Keratinocyte (primary cell): ENCODE results near the gene HSD17B13. TPM values are rescaled to one million over a fixed set of nuclear protein-coding genes. Genes with fewer than 3 reads are reported as not detected.

Experiments
- DNase-seq: peaks from one replicate; pipeline ENCODE4 v3.0.0-alpha.2; 2011; ENCODE audit warnings: low read depth, missing footprints, low spot score
- FAIRE-seq: peaks from 2 replicates; lab custom pipeline; 2011; peaks lifted over from hg19 to GRCh38; lab: Jason Lieb, UNC
- H2AFZ ChIP-seq: 2 replicates; pipeline ENCODE4 v1.6.0; 2012; ENCODE audit warnings: low read length, control low read depth, inconsistent platforms; ENCODE audit not compliant: control insufficient read depth
- H3K27ac ChIP-seq: 2 replicates; pipeline ENCODE4 v1.5.1; 2011; ENCODE audit warnings: low read length; ENCODE audit not compliant: control insufficient read depth, insufficient read depth
- H3K27me3 ChIP-seq: 3 replicates; pipeline ENCODE4 v1.6.0; 2011; ENCODE audit warnings: low read length; ENCODE audit not compliant: control insufficient read depth, insufficient read depth; ENCODE audit errors: extremely low read depth
- H3K36me3 ChIP-seq, 2 experiments: 2 replicates in 1 of 2; 3 replicates in 1 of 2; pipeline ENCODE4 v1.5.1; 2011; ENCODE audit warnings: low read length in 2 of 2, mild to moderate bottlenecking in 1 of 2; ENCODE audit not compliant: control insufficient read depth in 2 of 2, insufficient read depth in 2 of 2; ENCODE audit errors: extremely low read depth in 1 of 2
- H3K4me1 ChIP-seq: 3 replicates; pipeline ENCODE4 v1.5.1; 2011; ENCODE audit warnings: low read length; ENCODE audit not compliant: control insufficient read depth, insufficient read depth; ENCODE audit errors: extremely low read depth
- H3K4me2 ChIP-seq: 3 replicates; pipeline ENCODE4 v1.6.0; 2011; ENCODE audit warnings: low read depth, low read length; ENCODE audit not compliant: control insufficient read depth, insufficient read depth; ENCODE audit errors: extremely low read depth
- H3K4me3 ChIP-seq, 3 experiments: fragments of 200-600 bp in 1 of 3; sonication (generic) in 1 of 3; 2 replicates in 2 of 3; 3 replicates in 1 of 3; pipeline ENCODE4 v1.5.1; 2011 to 2016; ENCODE audit warnings: low read length in 3 of 3, mild to moderate bottlenecking in 3 of 3, control low read depth in 2 of 3, inconsistent platforms in 1 of 3, low read depth in 1 of 3, mixed read lengths in 1 of 3, mixed run types in 1 of 3, moderate library complexity in 1 of 3; ENCODE audit not compliant: control insufficient read depth in 2 of 3, insufficient read depth in 2 of 3; ENCODE audit errors: extremely low read depth in 1 of 3
- H3K79me2 ChIP-seq: 2 replicates; pipeline ENCODE4 v1.6.0; 2012; ENCODE audit warnings: low read length; ENCODE audit not compliant: control insufficient read depth, insufficient read depth
- H3K9ac ChIP-seq: 3 replicates; pipeline ENCODE4 v1.6.0; 2011; ENCODE audit warnings: low read length; ENCODE audit not compliant: control insufficient read depth, insufficient read depth; ENCODE audit errors: extremely low read depth
- H3K9me1 ChIP-seq: 3 replicates; pipeline ENCODE4 v1.6.0; 2011; ENCODE audit warnings: low read length; ENCODE audit not compliant: control insufficient read depth, insufficient read depth; ENCODE audit errors: extremely low read depth
- H3K9me3 ChIP-seq: 2 replicates; pipeline ENCODE4 v1.5.1; 2012; ENCODE audit warnings: low read depth, low read length; ENCODE audit not compliant: control insufficient read depth
- H4K20me1 ChIP-seq: 3 replicates; pipeline ENCODE4 v1.6.0; 2011; ENCODE audit warnings: low read length; ENCODE audit not compliant: control insufficient read depth, insufficient read depth; ENCODE audit errors: extremely low read depth
- CTCF ChIP-seq, 3 experiments: IDR thresholded peaks in 1 of 3; conservative IDR thresholded peaks in 1 of 3; optimal IDR thresholded peaks in 1 of 3; 2 replicates in 2 of 3; 3 replicates in 1 of 3; pipeline versions ENCODE3 to v1.5.1; 2011; ENCODE audit warnings: low read length in 3 of 3, mild to moderate bottlenecking in 3 of 3, moderate library complexity in 2 of 3, control low read depth in 1 of 3, inconsistent platforms in 1 of 3; ENCODE audit not compliant: insufficient read depth in 2 of 3; ENCODE audit errors: extremely low read depth in 1 of 3
- EZH2 ChIP-seq: IDR thresholded peaks from one replicate; pipeline ENCODE4 v1.6.1; 2012; ENCODE audit warnings: inconsistent platforms, mild to moderate bottlenecking, low read length, moderate library complexity
- dilution Hi-C: fragments of 300-500 bp; cut with MboI; formaldehyde crosslinking; loops from one replicate; pipeline ENCODE4 v1.7.0; 2020; ENCODE audit warnings: low sequenced_read_pairs; ENCODE audit not compliant: extremely low pct_ligation_motif_present
- polyA plus RNA-seq, 5 experiments: library from polyadenylated mRNA; depleted of rRNA in 3 of 5; stranded (reverse) in 3 of 5; stranded (forward) in 1 of 5; unstranded in 1 of 5; fragments of >200 nt; gene quantifications; 1 replicate in 1 of 5; 2 replicates in 3 of 5; 3 replicates in 1 of 5; pipeline versions ENCODE4 v1.2.1 to v1.2.3, GENCODE V29; 2011 to 2012; ENCODE audit warnings: missing spikeins in 2 of 5, low read depth in 1 of 5, low replicate concordance in 1 of 5

HSD17B13 gene
- polyA plus RNA-seq, 1 donor (not counting 4 experiments of a cell fraction or from before 2014, with no cell fraction given) = not detected

- no peaks in the 10 kb centered on the region for H4K20me1 ChIP-seq
- TF ChIP-seq EZH2 = no peak
- TF ChIP-seq CTCF (optimal IDR thresholded peaks at IDR 0.05 in 1 of 3, IDR thresholded peaks at IDR 0.05 in 1 of 3, conservative IDR thresholded peaks at IDR 0.05 in 1 of 3; ENCODE audit: extremely low read depth in 1 of 3, insufficient read depth in 2 of 3, low read length in 3 of 3) = no peak
- no peaks in the 10 kb centered on the region for H3K4me1 ChIP-seq
- H3K36me3 ChIP-seq = no peaks in the 10 kb centered on the region
- dilution Hi-C loops = no loop called here
- no peak overlapping the region for H3K4me3 ChIP-seq
- H3K9me1 ChIP-seq = no peaks in the 10 kb centered on the region
- FAIRE-seq (no peak), DNase-seq (no peak)
- H3K27ac ChIP-seq = no peak overlapping the region
- no peak overlapping the region for H3K9ac ChIP-seq
- no peak overlapping the region for H3K4me2 ChIP-seq
- no peak overlapping the region for H2AFZ ChIP-seq
- H3K27me3 ChIP-seq = no peaks in the 10 kb centered on the region
- no peaks in the 10 kb centered on the region for H3K9me3 ChIP-seq
- H3K79me2 ChIP-seq = no peaks in the 10 kb centered on the region
Measured at GRCh38 chr4:87339440-87339839, 16.8 kb upstream of the HSD17B13 start.

GRCh38 chr4:87337361-87337760 is 14.7 kb upstream of the HSD17B13 start:
- Histone ChIP-seq H3K9me1 (no peaks in the 10 kb centered on the region), H2AFZ (no peak overlapping the region), H3K4me3 (no peak overlapping the region), H3K27me3 (no peaks in the 10 kb centered on the region), H3K9me3 (peaks cover 2% of the 10 kb centered on the region), H3K79me2 (no peaks in the 10 kb centered on the region), H3K27ac (no peak overlapping the region), H3K4me1 (no peaks in the 10 kb centered on the region), H3K36me3 (no peaks in the 10 kb centered on the region), H3K4me2 (no peak overlapping the region), H3K9ac (no peak overlapping the region), H4K20me1 (no peaks in the 10 kb centered on the region)
- FAIRE-seq (no peak), DNase-seq (no peak)
- dilution Hi-C loops = no loop called here
- TF ChIP-seq CTCF (optimal IDR thresholded peaks at IDR 0.05 in 1 of 3, IDR thresholded peaks at IDR 0.05 in 1 of 3, conservative IDR thresholded peaks at IDR 0.05 in 1 of 3; ENCODE audit: extremely low read depth in 1 of 3, insufficient read depth in 2 of 3, low read length in 3 of 3) = no peak
